Endothelial cell of umbilical vein (primary cell): ENCODE measurements around the gene ETFB.

Experiments
- EZH2 ChIP-seq: IDR thresholded peaks from 2 replicates; pipeline ENCODE4 v1.6.1; 2012; ENCODE audit warnings: borderline replicate concordance, low read depth, mild to moderate bottlenecking, moderate library complexity, low read length, inconsistent platforms; ENCODE audit not compliant: severe bottlenecking
- GATA2 ChIP-seq: IDR thresholded peaks from 2 replicates; pipeline ENCODE4 v1.7.0; 2011; ENCODE audit warnings: low read depth, mild to moderate bottlenecking, moderate library complexity, mixed read lengths, low read length; ENCODE audit not compliant: insufficient read length, insufficient read depth
- POLR2A ChIP-seq: IDR thresholded peaks from 2 replicates; pipeline ENCODE4 v1.6.1; 2012; ENCODE audit warnings: low read depth, mild to moderate bottlenecking, control low read depth, low read length

- TF ChIP-seq EZH2 (no peak), POLR2A (no peak), GATA2 (no peak)
Measured at GRCh38 chr19:51295382-51296126, 70.6 kb downstream of the ETFB start.
